Colon (tissue), 2 donors: Measurements from ENCODE around the gene RDM1.

ENCODE experiments used
- FAIRE-seq: peaks from 2 replicates; lab custom pipeline; 2012; peaks lifted over from hg19 to GRCh38; lab: Jason Lieb, UNC
- donor health status: control.
- donor health status: control.

RDM1 gene

DNA sequence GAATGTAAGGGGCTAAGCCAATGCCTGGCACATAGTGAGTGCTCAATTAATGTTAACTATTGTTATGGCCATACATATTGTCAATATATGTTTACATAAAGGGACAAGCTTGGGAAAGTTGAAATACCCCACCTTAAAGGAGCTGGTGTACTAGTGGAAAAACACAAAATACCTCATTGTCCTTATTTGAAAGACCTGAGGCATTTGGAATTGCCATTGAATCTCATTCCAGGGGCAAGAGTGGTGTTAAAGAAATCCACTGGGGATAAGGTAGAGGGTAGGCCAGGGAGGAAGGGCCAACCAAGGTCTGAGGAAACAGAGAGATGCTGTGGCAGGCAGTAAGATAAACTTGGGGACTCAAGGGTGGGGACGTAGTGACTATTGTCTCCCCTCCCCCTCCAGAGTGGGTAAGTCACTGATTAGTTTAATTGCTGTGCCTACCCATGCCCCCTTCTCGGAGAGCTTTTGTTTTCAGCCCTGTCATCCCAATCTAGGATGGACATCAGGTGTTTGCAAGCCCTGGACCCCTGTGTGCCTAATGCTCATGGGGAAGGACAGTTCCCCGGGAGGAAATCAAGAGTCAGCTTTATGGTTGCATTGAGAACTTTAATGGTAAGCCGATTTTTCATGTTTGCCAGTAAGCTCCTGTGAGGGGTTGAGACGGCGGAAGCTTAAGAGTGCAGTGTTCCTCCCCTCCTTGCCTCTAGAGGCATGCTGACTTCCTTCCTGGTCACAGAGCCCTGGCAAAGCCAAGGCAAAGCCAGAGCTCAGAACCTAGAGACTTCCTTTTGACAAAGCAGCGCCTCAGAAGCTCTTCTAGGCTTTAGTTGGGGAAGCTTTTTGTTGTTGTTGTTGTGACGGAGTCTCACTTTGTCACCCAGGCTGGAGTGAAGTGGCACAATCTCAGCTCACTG is 59.4 kb downstream of the RDM1 start:
- FAIRE-seq: no peak

DNA sequence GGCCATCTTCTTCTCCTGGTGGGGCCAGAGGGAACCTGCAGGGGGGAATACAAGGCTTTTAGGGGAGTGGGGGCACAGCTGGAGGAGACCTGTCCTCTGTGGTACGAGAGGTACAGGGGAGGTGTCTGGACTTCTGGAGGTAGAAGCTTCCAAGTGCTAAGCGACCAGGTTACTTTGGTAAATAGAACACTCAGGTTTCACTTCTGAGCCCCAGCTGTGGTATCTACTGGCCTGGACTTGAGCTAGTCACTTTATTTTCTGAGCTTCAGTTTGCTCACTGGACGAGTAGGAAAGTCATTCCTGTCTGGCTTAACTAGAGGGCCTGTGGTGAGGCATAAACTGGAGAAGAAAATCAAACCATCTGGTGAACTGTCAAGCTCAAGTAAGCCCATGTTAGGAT is 61.8 kb downstream of the RDM1 start, which contains the start of gene HEATR9:
Gene HEATR9 (minus strand): TSS at position 155 of the 400 bp plus-strand sequence. CDS start 149 bp downstream, at position 6.
- FAIRE-seq: no peak
